ENCODE data around the gene COL18A1.

- TF ChIP-seq CTCF (IDR thresholded peaks at IDR 0.05) (no peak), POLR2A (IDR thresholded peaks at IDR 0.05; ENCODE audit: low read depth) (no peak)
Observed at GRCh38 chr21:45414396-45415187, 9.6 kb downstream of the COL18A1 start.
